ENCODE measurements around the gene WAC.

Gene WAC

GRCh38 chr10:28558186-28558585 lies 25.3 kb downstream of the WAC start:
- DNase-seq (ENCODE audit: low read depth): no peak
- no peak overlapping the region for H3K4me3 ChIP-seq (ENCODE audit: low read depth, low read length)
- TF ChIP-seq CTCF (IDR thresholded peaks at IDR 0.05; ENCODE audit: low read depth, low read length): no peak
- no peak for TF ChIP-seq MAX (IDR thresholded peaks at IDR 0.05; ENCODE audit: low read depth, low read length)

GRCh38 chr10:28558923-28559508 lies 26.1 kb downstream of the WAC start:
- TF ChIP-seq CTCF (IDR thresholded peaks at IDR 0.05; ENCODE audit: low read depth, low read length) (no peak), MAX (IDR thresholded peaks at IDR 0.05; ENCODE audit: low read depth, low read length) (no peak), POLR2A (IDR thresholded peaks at IDR 0.05; ENCODE audit: extremely low read depth, insufficient read length) (no peak), MYC (IDR thresholded peaks at IDR 0.05; ENCODE audit: low read depth, low read length) (no peak)
- no peak overlapping the region for H3K4me3 ChIP-seq (ENCODE audit: low read depth, low read length)
- peak; percentile 28 for DNase-seq (ENCODE audit: low read depth)

GRCh38 chr10:28559618-28560017 lies 26.7 kb downstream of the WAC start:
- TF ChIP-seq CTCF (IDR thresholded peaks at IDR 0.05; ENCODE audit: low read depth, low read length) (no peak), POLR2A (IDR thresholded peaks at IDR 0.05; ENCODE audit: extremely low read depth, insufficient read length) (no peak), MAX (IDR thresholded peaks at IDR 0.05; ENCODE audit: low read depth, low read length) (no peak), MYC (IDR thresholded peaks at IDR 0.05; ENCODE audit: low read depth, low read length) (no peak)
- no peak for DNase-seq (ENCODE audit: low read depth)
- H3K4me3 ChIP-seq (ENCODE audit: low read depth, low read length): no peak overlapping the region

- H3K4me3 ChIP-seq (ENCODE audit: low read depth, low read length): no peak overlapping the region
- DNase-seq (ENCODE audit: low read depth): no peak
- TF ChIP-seq MAX (IDR thresholded peaks at IDR 0.05; ENCODE audit: low read depth, low read length): no peak
- no peak for TF ChIP-seq CTCF (IDR thresholded peaks at IDR 0.05; ENCODE audit: low read depth, low read length)
- no peak for TF ChIP-seq POLR2A (IDR thresholded peaks at IDR 0.05; ENCODE audit: extremely low read depth, insufficient read length)
- no peak for TF ChIP-seq MYC (IDR thresholded peaks at IDR 0.05; ENCODE audit: low read depth, low read length)
Measured at GRCh38 chr10:28560617-28561016, 27.7 kb downstream of the WAC start.

GRCh38 chr10:28561531-28561930 lies 28.6 kb downstream of the WAC start:
- TF ChIP-seq MYC (IDR thresholded peaks at IDR 0.05; ENCODE audit: low read depth, low read length): no peak
- DNase-seq (ENCODE audit: low read depth): no peak

GRCh38 chr10:28564905-28565304 lies 32.0 kb downstream of the WAC start:
- no peak for DNase-seq (ENCODE audit: low read depth)
- TF ChIP-seq CTCF (IDR thresholded peaks at IDR 0.05; ENCODE audit: low read depth, low read length) (no peak), MYC (IDR thresholded peaks at IDR 0.05; ENCODE audit: low read depth, low read length) (no peak), POLR2A (IDR thresholded peaks at IDR 0.05; ENCODE audit: extremely low read depth, insufficient read length) (no peak), MAX (IDR thresholded peaks at IDR 0.05; ENCODE audit: low read depth, low read length) (no peak)
- no peak overlapping the region for H3K4me3 ChIP-seq (ENCODE audit: low read depth, low read length)

More at GRCh38 chr10:28561531-28561930, 28.6 kb downstream of the WAC start:
- no peak overlapping the region for H3K4me3 ChIP-seq (ENCODE audit: low read depth, low read length)
